ENCODE data around the gene SLC25A21. TPM values are rescaled to one million over a fixed set of nuclear protein-coding genes. Genes with fewer than 3 reads are reported as not detected.

The SLC25A21 gene
- total and polyA plus RNA-seq, 10 of the 15 experiments (the other 5 are each of a cell fraction or from before 2014, with no cell fraction given) = 0.06 to 0.72 (median 0.17) TPM; not detected in 3

DNA sequence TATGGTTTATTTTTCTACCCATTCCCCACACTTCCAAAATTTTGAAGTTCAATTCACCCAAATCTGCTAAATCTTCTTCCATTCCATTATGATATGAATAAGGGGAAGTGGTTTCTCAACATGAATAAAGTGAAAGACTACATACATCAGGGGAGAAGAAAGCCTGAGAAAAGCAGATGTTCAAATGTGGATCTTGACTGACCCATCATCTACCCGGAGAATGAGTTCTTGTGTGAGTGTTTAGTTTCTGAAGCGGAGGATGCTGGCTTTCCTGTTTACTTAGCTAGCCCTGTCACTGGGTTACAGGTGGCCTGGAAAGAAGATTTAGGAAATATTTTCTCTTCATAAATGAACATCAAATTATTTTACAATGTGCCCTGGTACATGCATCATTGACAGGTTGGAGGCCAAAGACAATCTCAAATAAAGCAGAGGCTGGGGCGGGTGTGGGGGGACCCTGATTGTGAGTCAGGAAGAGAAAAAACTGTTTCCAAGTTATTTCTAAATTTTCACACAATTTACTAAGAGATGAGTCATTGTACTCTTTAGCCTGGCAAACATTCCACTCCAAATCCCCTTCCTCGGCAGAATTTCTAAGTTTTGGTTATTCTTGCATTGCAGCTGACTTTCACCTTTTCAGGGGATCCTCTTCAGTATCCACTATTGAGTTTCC lies 135.6 kb downstream of the SLC25A21 start:
- no TSS peak for BruUV-seq (replicated peaks)
- RAD21 ChIA-PET (ENCODE audit: unreplicated experiment) = no interaction called here
- 2% methylated on average over 4 of the region's 4 CpGs for WGBS (ENCODE audit: insufficient coverage, insufficient replicate concordance, low lambda C conversion rate, missing lambda C conversion rate)

More for the DNA sequence above, 135.6 kb downstream of the SLC25A21 start:
- TF ChIP-seq PAX8 (IDR thresholded peaks at IDR 0.05) = no peak
- TF ChIP-seq, protein P1, sequence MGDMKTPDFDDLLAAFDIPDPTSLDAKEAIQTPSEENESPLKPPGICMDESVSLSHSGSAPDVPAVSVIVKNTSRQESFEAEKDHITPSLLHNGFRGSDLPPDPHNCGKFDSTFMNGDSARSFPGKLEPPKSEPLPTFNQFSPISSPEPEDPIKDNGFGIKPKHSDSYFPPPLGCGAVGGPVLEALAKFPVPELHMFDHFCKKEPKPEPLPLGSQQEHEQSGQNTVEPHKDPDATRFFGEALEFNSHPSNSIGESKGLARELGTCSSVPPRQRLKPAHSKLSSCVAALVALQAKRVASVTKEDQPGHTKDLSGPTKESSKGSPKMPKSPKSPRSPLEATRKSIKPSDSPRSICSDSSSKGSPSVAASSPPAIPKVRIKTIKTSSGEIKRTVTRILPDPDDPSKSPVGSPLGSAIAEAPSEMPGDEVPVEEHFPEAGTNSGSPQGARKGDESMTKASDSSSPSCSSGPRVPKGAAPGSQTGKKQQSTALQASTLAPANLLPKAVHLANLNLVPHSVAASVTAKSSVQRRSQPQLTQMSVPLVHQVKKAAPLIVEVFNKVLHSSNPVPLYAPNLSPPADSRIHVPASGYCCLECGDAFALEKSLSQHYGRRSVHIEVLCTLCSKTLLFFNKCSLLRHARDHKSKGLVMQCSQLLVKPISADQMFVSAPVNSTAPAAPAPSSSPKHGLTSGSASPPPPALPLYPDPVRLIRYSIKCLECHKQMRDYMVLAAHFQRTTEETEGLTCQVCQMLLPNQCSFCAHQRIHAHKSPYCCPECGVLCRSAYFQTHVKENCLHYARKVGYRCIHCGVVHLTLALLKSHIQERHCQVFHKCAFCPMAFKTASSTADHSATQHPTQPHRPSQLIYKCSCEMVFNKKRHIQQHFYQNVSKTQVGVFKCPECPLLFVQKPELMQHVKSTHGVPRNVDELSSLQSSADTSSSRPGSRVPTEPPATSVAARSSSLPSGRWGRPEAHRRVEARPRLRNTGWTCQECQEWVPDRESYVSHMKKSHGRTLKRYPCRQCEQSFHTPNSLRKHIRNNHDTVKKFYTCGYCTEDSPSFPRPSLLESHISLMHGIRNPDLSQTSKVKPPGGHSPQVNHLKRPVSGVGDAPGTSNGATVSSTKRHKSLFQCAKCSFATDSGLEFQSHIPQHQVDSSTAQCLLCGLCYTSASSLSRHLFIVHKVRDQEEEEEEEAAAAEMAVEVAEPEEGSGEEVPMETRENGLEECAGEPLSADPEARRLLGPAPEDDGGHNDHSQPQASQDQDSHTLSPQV (IDR thresholded peaks at IDR 0.05) = no peak
- no peak for TF ChIP-seq MEF2B (IDR thresholded peaks at IDR 0.05; ENCODE audit: partially characterized antibody, poor library complexity, severe bottlenecking)
- TF ChIP-seq, protein P2, sequence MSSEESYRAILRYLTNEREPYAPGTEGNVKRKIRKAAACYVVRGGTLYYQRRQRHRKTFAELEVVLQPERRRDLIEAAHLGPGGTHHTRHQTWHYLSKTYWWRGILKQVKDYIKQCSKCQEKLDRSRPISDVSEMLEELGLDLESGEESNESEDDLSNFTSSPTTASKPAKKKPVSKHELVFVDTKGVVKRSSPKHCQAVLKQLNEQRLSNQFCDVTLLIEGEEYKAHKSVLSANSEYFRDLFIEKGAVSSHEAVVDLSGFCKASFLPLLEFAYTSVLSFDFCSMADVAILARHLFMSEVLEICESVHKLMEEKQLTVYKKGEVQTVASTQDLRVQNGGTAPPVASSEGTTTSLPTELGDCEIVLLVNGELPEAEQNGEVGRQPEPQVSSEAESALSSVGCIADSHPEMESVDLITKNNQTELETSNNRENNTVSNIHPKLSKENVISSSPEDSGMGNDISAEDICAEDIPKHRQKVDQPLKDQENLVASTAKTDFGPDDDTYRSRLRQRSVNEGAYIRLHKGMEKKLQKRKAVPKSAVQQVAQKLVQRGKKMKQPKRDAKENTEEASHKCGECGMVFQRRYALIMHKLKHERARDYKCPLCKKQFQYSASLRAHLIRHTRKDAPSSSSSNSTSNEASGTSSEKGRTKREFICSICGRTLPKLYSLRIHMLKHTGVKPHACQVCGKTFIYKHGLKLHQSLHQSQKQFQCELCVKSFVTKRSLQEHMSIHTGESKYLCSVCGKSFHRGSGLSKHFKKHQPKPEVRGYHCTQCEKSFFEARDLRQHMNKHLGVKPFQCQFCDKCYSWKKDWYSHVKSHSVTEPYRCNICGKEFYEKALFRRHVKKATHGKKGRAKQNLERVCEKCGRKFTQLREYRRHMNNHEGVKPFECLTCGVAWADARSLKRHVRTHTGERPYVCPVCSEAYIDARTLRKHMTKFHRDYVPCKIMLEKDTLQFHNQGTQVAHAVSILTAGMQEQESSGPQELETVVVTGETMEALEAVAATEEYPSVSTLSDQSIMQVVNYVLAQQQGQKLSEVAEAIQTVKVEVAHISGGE (CRISPR knock-in tag; IDR thresholded peaks at IDR 0.05) = no peak
- no peak for TF ChIP-seq ZNF217 (IDR thresholded peaks at IDR 0.05)
- no peak for TF ChIP-seq POLR2A (IDR thresholded peaks at IDR 0.05; ENCODE audit: low read depth, low read length)
- TF ChIP-seq SUPT20H (IDR thresholded peaks at IDR 0.05; ENCODE audit: borderline replicate concordance, control insufficient read depth, low read depth, low read length) = no peak
- no peak for TF ChIP-seq BACH1 (IDR thresholded peaks at IDR 0.05; ENCODE audit: borderline replicate concordance)
- H3K9me3 ChIP-seq (replicated peaks; ENCODE audit: control insufficient read depth, insufficient read depth, low read length) = no peaks in the 10 kb centered on the region
- ATAC-seq (no peak), FAIRE-seq (no peak), DNase-seq (ENCODE audit: low read depth, low spot score) (no peak)
- POLR2A ChIA-PET = no interaction called here
- intact Hi-C loops (cut with micrococcal nuclease; ENCODE audit: unreplicated experiment) (no loop called here), in situ Hi-C loops (cut with MboI) (no loop called here)
- H2AFZ ChIP-seq (ENCODE audit: control insufficient read depth, low read depth, low read length) = no peak overlapping the region
- CTCF ChIA-PET = no interaction called here
- H3K4me2 ChIP-seq (ENCODE audit: control insufficient read depth, insufficient read depth) = no peak overlapping the region
- no peaks in the 10 kb centered on the region for H3K79me2 ChIP-seq (ENCODE audit: control insufficient read depth, insufficient read depth, low read length)
- H3K4me1 ChIP-seq (ENCODE audit: control insufficient read depth, insufficient read depth, low read length) = no peaks in the 10 kb centered on the region
- no peaks in the 10 kb centered on the region for H3K27me3 ChIP-seq (replicated peaks in 1 of 2; ENCODE audit: control insufficient read depth in 2 of 2, insufficient read depth in 2 of 2, low read length in 1 of 2)
- no peaks in the 10 kb centered on the region for H4K20me1 ChIP-seq (ENCODE audit: control insufficient read depth, insufficient read depth)
- H3K9ac ChIP-seq (ENCODE audit: control insufficient read depth, insufficient read depth, low read length) = no peak overlapping the region
- SMC1A ChIA-PET (ENCODE audit: uncharacterized antibody, unreplicated experiment) = no interaction called here
- H3K4me3 ChIP-seq = no peak overlapping the region
- H3K36me3 ChIP-seq (ENCODE audit: control insufficient read depth in 2 of 2, insufficient read depth in 2 of 2, low read length in 1 of 2) = no peaks in the 10 kb centered on the region
- no peak overlapping the region for H3K27ac ChIP-seq (ENCODE audit: control insufficient read depth, insufficient read depth)

All from GM12878 (cell line).